SK-N-SH treated with all-trans-retinoic acid at 6 μM for 48 hours (cell line): ENCODE measurements around the gene ABCC5.

Experiments
- ATAC-seq: fragments of 200-7000 bp; cut with Tn5 transposase; 3 replicates; pipeline ENCODE4 v1.9.1; 2020; ENCODE audit warnings: mild to moderate bottlenecking, moderate library complexity
- BACH2 ChIP-seq: fragments of 250-450 bp; sonication (Bioruptor Pico); IDR thresholded peaks from 2 replicates; pipeline ENCODE4 v1.9.0; 2021; ENCODE audit warnings: mild to moderate bottlenecking, borderline replicate concordance
- CREB5 ChIP-seq: fragments of 250-450 bp; sonication (Bioruptor Pico); IDR thresholded peaks from 2 replicates; pipeline ENCODE4 v1.5.1; 2020; ENCODE audit warnings: low read depth, mild to moderate bottlenecking, moderate library complexity
- CSDC2 ChIP-seq: fragments of 250-450 bp; sonication (Bioruptor Pico); IDR thresholded peaks from 2 replicates; pipeline ENCODE4 v1.5.0; 2020; ENCODE audit warnings: mild to moderate bottlenecking, moderate library complexity
- CSRNP3 ChIP-seq: fragments of 250-450 bp; sonication (Bioruptor Pico); IDR thresholded peaks from 2 replicates; pipeline ENCODE4 v1.5.1; 2021; ENCODE audit warnings: mild to moderate bottlenecking, moderate library complexity
- ESRRG ChIP-seq: fragments of 250-450 bp; sonication (Bioruptor Pico); IDR thresholded peaks from 2 replicates; pipeline ENCODE4 v1.6.1; 2021; ENCODE audit warnings: mild to moderate bottlenecking
- ISL1 ChIP-seq: fragments of 250-450 bp; sonication (Bioruptor Pico); IDR thresholded peaks from 2 replicates; pipeline ENCODE4 v2.1.2; 2022; ENCODE audit warnings: mild to moderate bottlenecking, moderate library complexity
- OSR1 ChIP-seq: fragments of 250-450 bp; sonication (Bioruptor Pico); IDR thresholded peaks from 2 replicates; pipeline ENCODE4 v1.8.0; 2022; ENCODE audit warnings: moderate library complexity, mild to moderate bottlenecking, inconsistent platforms
- PATZ1 ChIP-seq: fragments of 250-450 bp; sonication (Bioruptor Pico); IDR thresholded peaks from 2 replicates; pipeline ENCODE4 v1.8.0; 2020; ENCODE audit warnings: mild to moderate bottlenecking, moderate library complexity, borderline replicate concordance
- POU6F1 ChIP-seq: fragments of 250-450 bp; sonication (Bioruptor Pico); IDR thresholded peaks from 2 replicates; pipeline ENCODE4 v1.8.0; 2021; ENCODE audit warnings: low read depth, mild to moderate bottlenecking, moderate library complexity, borderline replicate concordance
- PPARA ChIP-seq: fragments of 250-450 bp; sonication (Bioruptor Pico); IDR thresholded peaks from 2 replicates; pipeline ENCODE4 v1.5.0; 2020; ENCODE audit warnings: mild to moderate bottlenecking, borderline replicate concordance
- RARB ChIP-seq: fragments of 250-450 bp; sonication (Bioruptor Pico); IDR thresholded peaks from 2 replicates; pipeline ENCODE4 v1.8.0; 2021; ENCODE audit warnings: mild to moderate bottlenecking, moderate library complexity
- SNAI2 ChIP-seq: fragments of 250-450 bp; sonication (Bioruptor Pico); IDR thresholded peaks from 2 replicates; pipeline ENCODE4 v1.5.0; 2020; ENCODE audit warnings: mild to moderate bottlenecking, moderate library complexity
- TCF4 ChIP-seq: fragments of 250-450 bp; sonication (Bioruptor Pico); IDR thresholded peaks from 2 replicates; pipeline ENCODE4 v1.8.0; 2021; ENCODE audit warnings: mild to moderate bottlenecking, moderate library complexity, borderline replicate concordance
- TSHZ2 ChIP-seq: fragments of 250-450 bp; sonication (Bioruptor Pico); IDR thresholded peaks from 2 replicates; pipeline ENCODE4 v1.5.0; 2020; ENCODE audit warnings: mild to moderate bottlenecking, moderate library complexity
- ZC3H10 ChIP-seq: fragments of 250-450 bp; sonication (Bioruptor Pico); IDR thresholded peaks from 2 replicates; pipeline ENCODE4 v1.5.1; 2021; ENCODE audit warnings: mild to moderate bottlenecking, moderate library complexity
- ZFP30 ChIP-seq: fragments of 450-650 bp; formaldehyde crosslinking; IDR thresholded peaks from 2 replicates; pipeline ENCODE4 v1.5.0; 2022; ENCODE audit warnings: mild to moderate bottlenecking, moderate library complexity
- ZNF565 ChIP-seq: fragments of 450-650 bp; formaldehyde crosslinking; conservative IDR thresholded peaks from 2 replicates; pipeline ENCODE4 v1.5.0; 2020; ENCODE audit warnings: low read depth, mild to moderate bottlenecking, moderate library complexity
- ZNF70 ChIP-seq: fragments of 450-650 bp; formaldehyde crosslinking; IDR thresholded peaks from 2 replicates; pipeline ENCODE4 v1.5.0; 2020; ENCODE audit warnings: mild to moderate bottlenecking, moderate library complexity
- ZNF8 ChIP-seq: fragments of 450-650 bp; formaldehyde crosslinking; IDR thresholded peaks from 2 replicates; pipeline ENCODE4 v1.5.0; 2020; ENCODE audit warnings: mild to moderate bottlenecking, moderate library complexity

Gene ABCC5

GRCh38 chr3:183909030-183909600, 108.6 kb downstream of the ABCC5 start:
- ATAC-seq: no peak
- TF ChIP-seq BACH2 (CRISPR knock-in tag) (no peak), PATZ1 (CRISPR knock-in tag) (no peak), CREB5 (CRISPR knock-in tag) (no peak), OSR1 (CRISPR knock-in tag) (no peak), ZNF8 (CRISPR knock-in tag) (no peak), CSRNP3 (CRISPR knock-in tag) (no peak), ZNF70 (no peak), RARB (CRISPR knock-in tag) (no peak), ESRRG (CRISPR knock-in tag) (no peak), CSDC2 (CRISPR knock-in tag) (no peak), ZNF565 (CRISPR knock-in tag) (no peak), ZC3H10 (CRISPR knock-in tag) (no peak), POU6F1 (CRISPR knock-in tag) (no peak), TCF4 (CRISPR knock-in tag) (no peak)

- TF ChIP-seq POU6F1 (CRISPR knock-in tag): no peak
- no peak for TF ChIP-seq ISL1 (CRISPR knock-in tag)
- no peak for TF ChIP-seq TCF4 (CRISPR knock-in tag)
- TF ChIP-seq OSR1 (CRISPR knock-in tag): no peak
- no peak for TF ChIP-seq ZC3H10 (CRISPR knock-in tag)
- TF ChIP-seq CREB5 (CRISPR knock-in tag): no peak
- ATAC-seq: no peak
These were observed 109.8 kb downstream of the ABCC5 start for GRCh38 chr3:183907911-183908331.

GRCh38 chr3:183907176-183907575, 110.5 kb downstream of the ABCC5 start:
- ATAC-seq: no peak
- TF ChIP-seq RARB (CRISPR knock-in tag): no peak

GRCh38 chr3:183906234-183906921, 111.3 kb downstream of the ABCC5 start:
- ATAC-seq: no peak
- TF ChIP-seq ZFP30 (CRISPR knock-in tag): no peak
- TF ChIP-seq ISL1 (CRISPR knock-in tag): no peak
- TF ChIP-seq TSHZ2 (CRISPR knock-in tag): no peak
- TF ChIP-seq RARB (CRISPR knock-in tag): no peak
- no peak for TF ChIP-seq SNAI2 (CRISPR knock-in tag)
- no peak for TF ChIP-seq CREB5 (CRISPR knock-in tag)
- TF ChIP-seq TCF4 (CRISPR knock-in tag): no peak
- no peak for TF ChIP-seq ESRRG (CRISPR knock-in tag)
- TF ChIP-seq OSR1 (CRISPR knock-in tag): no peak
- no peak for TF ChIP-seq PPARA (CRISPR knock-in tag)
- TF ChIP-seq ZNF565 (CRISPR knock-in tag): no peak
- TF ChIP-seq ZNF70: no peak
